ENCODE data around the gene SPHK1.

Gene SPHK1

DNA sequence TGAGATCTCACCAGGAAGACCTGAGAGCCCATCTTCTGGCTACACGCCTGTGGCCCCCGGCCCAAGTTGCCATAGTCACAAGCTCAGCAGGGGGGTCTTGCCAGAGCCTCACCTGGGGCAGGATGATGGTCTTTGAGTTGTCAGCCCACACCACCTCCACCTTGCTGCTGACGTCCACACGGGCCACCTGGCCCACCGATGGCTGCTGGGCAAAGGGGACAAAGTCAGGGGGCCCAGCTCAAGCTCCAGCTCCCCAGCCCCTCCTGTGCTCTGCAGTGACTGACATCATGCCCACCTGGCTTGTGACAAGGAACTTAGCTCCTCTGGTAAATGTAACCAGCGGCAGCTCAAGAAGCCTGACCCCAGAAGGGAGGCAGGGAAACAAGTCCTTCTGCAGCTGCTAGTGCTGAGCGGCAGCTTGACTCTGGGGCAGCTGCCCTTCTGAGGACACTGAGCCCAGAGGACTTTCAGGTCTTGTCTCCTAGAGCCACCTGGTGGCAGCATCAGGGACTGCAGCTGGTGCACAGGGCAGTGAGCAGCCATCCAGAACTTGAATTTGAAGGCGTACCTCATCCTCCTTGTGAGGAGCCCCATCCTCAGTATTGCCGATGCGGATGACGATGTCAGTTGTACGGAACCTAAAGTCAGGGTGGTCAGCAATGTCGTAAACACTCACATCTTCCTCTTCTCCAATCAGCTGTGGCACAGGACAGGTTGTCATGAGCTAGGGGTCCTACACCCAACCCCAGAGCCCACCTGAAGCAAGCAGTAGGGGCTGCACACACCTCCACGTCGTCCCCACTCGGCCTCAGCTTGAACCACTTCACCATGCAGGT lies 13.5 kb downstream of the SPHK1 start:
- Histone ChIP-seq H3K9me3 (ENCODE audit: control insufficient read depth, insufficient read depth, low read length) (no peaks in the 10 kb centered on the region), H3K27me3 (ENCODE audit: control insufficient read depth, insufficient read depth, low read length) (no peaks in the 10 kb centered on the region), H3K4me3 (ENCODE audit: low read length) (no peak overlapping the region), H3K27ac (ENCODE audit: low read length) (no peak overlapping the region), H3K36me3 (ENCODE audit: control insufficient read depth, insufficient read depth, low read length) (peaks cover 74% of the 10 kb centered on the region), H3K4me1 (ENCODE audit: control insufficient read depth, insufficient read depth, low read length) (no peaks in the 10 kb centered on the region)
- WGBS (ENCODE audit: insufficient coverage, insufficient read length): no CpG with 5 or more reads among the region's 16 CpGs
- peak; percentile 89 for DNase-seq (ENCODE audit: low read depth, low spot score)

DNA sequence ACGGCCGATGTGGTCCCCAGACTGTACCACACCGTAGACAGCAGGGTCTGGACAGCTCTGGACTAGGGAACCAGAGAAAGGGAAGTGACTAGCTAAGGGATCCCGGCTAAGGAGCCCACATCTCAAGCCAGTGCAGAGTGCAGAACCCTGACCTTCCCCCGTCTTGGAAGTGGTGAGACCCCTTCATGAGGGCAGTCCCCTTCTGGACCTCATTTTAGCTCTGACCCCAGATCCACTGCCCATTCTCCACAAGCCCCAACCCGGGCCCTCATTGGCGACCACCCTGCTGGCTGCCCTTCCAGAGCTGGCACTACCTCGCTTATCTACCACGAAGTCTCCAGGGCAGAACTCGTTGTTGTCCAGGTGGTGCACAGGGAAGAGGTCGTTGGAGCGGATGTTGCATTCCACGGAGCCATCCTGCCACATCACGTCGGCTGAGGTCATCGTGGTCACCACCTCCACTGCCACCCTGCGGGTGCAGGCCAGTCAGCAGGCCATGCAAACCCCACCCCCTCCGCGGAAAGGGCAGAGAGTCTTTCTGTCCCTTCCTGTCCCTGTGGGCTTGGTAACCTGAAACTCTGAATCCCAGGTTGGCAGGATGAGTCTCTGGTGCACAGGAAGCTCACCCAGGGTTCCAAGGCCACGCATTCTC lies 14.2 kb downstream of the SPHK1 start:
- Histone ChIP-seq H3K9me3 (ENCODE audit: control insufficient read depth, insufficient read depth, low read length) (no peaks in the 10 kb centered on the region), H3K4me3 (ENCODE audit: low read length) (no peak overlapping the region), H3K27ac (ENCODE audit: low read length) (no peak overlapping the region), H3K27me3 (ENCODE audit: control insufficient read depth, insufficient read depth, low read length) (no peaks in the 10 kb centered on the region), H3K4me1 (ENCODE audit: control insufficient read depth, insufficient read depth, low read length) (no peaks in the 10 kb centered on the region), H3K36me3 (ENCODE audit: control insufficient read depth, insufficient read depth, low read length) (peaks cover 71% of the 10 kb centered on the region)
- DNase-seq (ENCODE audit: low read depth, low spot score): no peak
- no CpG with 5 or more reads among the region's 20 CpGs for WGBS (ENCODE audit: insufficient coverage, insufficient read length)

DNA sequence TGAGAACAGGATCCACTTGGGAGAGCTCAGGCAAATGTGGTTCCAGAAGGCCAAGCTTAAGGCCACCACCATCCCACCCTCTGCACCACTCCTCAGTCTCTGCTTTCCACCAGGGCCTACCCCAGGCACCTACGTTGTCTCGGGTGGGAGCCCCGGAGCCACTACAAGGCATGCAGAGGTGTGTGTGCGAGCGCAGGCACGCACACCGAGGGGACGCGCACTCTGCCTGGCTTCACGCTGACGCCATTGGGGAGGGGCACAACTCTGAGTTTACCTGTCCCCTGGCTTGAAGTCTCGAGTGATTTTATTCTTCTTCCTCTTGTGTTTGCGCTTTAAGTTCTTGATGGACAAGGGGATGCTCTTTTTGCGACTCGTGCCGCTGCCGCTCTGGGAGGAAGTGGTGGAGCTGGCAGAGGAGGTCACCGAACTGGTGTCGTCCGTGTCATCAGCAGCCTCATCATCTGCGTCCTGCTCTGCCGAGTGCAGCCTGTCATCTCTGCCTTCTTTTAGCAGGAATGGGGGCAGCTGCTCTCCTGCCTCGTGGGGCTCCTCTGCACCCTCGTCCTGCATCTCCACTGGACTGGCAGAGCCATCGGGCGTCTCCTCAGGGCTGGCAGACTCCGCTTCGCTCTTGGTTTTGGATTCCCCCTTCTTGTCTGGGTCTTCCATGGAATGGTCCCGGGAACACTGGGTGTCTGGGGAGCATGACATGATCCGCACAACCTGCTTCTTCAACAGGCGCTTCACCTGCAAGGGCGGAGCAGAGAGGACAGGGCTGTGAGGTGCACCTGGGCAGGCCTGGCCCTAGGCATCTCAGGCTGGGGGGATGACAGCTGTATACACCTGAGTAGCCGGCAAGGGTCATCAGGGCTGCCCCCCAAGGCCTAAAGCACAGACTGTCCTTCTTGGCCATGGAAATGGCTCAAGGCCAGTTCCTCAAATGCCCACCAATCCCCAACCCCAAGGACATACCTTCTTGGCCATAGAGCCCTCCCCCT lies 15.1 kb downstream of the SPHK1 start:
- Histone ChIP-seq H3K27ac (ENCODE audit: low read length) (no peak overlapping the region), H3K36me3 (ENCODE audit: control insufficient read depth, insufficient read depth, low read length) (peaks cover 65% of the 10 kb centered on the region), H3K4me1 (ENCODE audit: control insufficient read depth, insufficient read depth, low read length) (no peaks in the 10 kb centered on the region), H3K4me3 (ENCODE audit: low read length) (no peak overlapping the region), H3K9me3 (ENCODE audit: control insufficient read depth, insufficient read depth, low read length) (no peaks in the 10 kb centered on the region), H3K27me3 (ENCODE audit: control insufficient read depth, insufficient read depth, low read length) (no peaks in the 10 kb centered on the region)
- no peak for DNase-seq (ENCODE audit: low read depth, low spot score)
- WGBS (ENCODE audit: insufficient coverage, insufficient read length): no CpG with 5 or more reads among the region's 33 CpGs

DNA sequence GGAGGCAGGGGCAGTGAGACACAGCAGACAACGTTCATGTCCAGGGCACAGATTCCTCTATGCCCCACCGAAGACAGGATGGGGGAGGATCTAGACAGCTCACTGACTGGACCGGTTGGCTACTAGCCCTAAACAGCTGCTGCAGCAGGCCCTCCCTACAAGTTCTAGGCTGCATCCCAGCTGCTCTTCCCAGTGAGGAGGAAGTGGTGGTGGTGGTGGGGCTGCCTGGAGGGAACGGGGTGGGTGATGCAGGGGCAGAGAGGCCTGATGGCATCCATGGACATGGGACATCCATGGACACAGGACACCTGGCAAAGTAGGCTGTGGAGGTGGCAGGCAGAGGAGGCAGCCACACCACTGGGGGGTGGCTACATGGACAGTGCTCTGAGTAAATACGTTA lies 18.3 kb downstream of the SPHK1 start:
- WGBS (ENCODE audit: insufficient coverage, insufficient read length): no CpG with 5 or more reads among the region's 5 CpGs

DNA sequence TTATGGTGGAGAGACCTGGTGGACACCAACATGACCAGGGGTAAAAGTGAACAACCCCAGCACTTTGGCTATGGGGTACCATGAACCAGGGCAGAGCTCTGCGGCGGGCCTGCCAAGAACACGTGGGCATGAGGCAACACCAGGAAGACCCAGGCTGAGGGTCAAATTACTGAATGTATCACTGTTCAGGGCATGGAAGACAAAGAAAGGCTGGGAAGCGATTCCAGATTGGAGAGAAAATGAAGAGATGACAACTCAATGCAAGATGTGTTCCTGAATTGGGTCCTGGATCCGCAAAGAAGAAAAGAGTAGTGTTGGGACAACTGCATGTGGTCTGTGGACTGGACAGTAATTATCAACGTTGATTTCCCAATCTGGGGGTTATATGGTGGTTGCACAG lies 19.8 kb downstream of the SPHK1 start:
- Histone ChIP-seq H3K4me3 (ENCODE audit: low read length) (no peak overlapping the region), H3K27ac (ENCODE audit: low read length) (no peak overlapping the region), H3K36me3 (ENCODE audit: control insufficient read depth, insufficient read depth, low read length) (peaks cover 28% of the 10 kb centered on the region), H3K4me1 (ENCODE audit: control insufficient read depth, insufficient read depth, low read length) (no peaks in the 10 kb centered on the region), H3K9me3 (ENCODE audit: control insufficient read depth, insufficient read depth, low read length) (no peaks in the 10 kb centered on the region), H3K27me3 (ENCODE audit: control insufficient read depth, insufficient read depth, low read length) (no peaks in the 10 kb centered on the region)
- no peak for DNase-seq (ENCODE audit: low read depth, low spot score)
- no CpG with 5 or more reads among the region's 6 CpGs for WGBS (ENCODE audit: insufficient coverage, insufficient read length)

More for the DNA sequence above, 18.3 kb downstream of the SPHK1 start:
- Histone ChIP-seq H3K36me3 (ENCODE audit: control insufficient read depth, insufficient read depth, low read length) (peaks cover 42% of the 10 kb centered on the region), H3K4me1 (ENCODE audit: control insufficient read depth, insufficient read depth, low read length) (no peaks in the 10 kb centered on the region), H3K27ac (ENCODE audit: low read length) (no peak overlapping the region), H3K27me3 (ENCODE audit: control insufficient read depth, insufficient read depth, low read length) (no peaks in the 10 kb centered on the region), H3K4me3 (ENCODE audit: low read length) (no peak overlapping the region), H3K9me3 (ENCODE audit: control insufficient read depth, insufficient read depth, low read length) (no peaks in the 10 kb centered on the region)
- no peak for DNase-seq (ENCODE audit: low read depth, low spot score)

DNA sequence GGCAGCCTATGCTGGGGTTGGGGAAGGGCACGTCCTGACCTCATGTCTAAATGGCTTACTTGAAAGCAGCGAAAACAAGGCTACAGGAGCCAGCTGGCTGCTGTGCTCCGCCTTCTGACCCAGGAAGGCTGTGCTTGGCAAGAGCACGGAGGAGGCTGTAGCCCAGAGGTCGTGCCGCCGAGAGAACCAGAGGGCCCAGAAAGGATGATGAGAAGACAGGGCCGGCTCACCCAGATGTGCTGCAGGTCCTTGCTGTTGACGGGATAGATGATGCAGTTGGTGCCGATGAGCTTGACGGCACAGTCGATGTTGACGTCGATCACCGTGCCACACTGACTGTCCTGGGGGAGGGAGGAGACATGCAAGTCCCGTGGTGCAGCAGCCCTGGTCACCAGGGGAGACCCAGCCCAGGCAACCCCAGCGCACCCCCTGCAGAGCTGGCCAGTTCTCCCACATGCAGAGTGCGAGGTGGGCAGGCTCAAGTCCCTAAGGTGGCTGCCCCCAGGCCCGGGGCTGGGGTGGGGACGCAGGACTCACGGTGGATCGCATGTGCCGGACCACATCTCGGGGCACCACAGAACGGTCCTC lies 20.7 kb downstream of the SPHK1 start:
- no peaks in the 10 kb centered on the region for H3K9me3 ChIP-seq (ENCODE audit: control insufficient read depth, insufficient read depth, low read length)
- no CpG with 5 or more reads among the region's 25 CpGs for WGBS (ENCODE audit: insufficient coverage, insufficient read length)
- H3K4me3 ChIP-seq (ENCODE audit: low read length): no peak overlapping the region
- H3K36me3 ChIP-seq (ENCODE audit: control insufficient read depth, insufficient read depth, low read length): peaks cover 20% of the 10 kb centered on the region
- no peak for DNase-seq (ENCODE audit: low read depth, low spot score)
- no peak overlapping the region for H3K27ac ChIP-seq (ENCODE audit: low read length)
- H3K4me1 ChIP-seq (ENCODE audit: control insufficient read depth, insufficient read depth, low read length): no peaks in the 10 kb centered on the region
- H3K27me3 ChIP-seq (ENCODE audit: control insufficient read depth, insufficient read depth, low read length): no peaks in the 10 kb centered on the region

DNA sequence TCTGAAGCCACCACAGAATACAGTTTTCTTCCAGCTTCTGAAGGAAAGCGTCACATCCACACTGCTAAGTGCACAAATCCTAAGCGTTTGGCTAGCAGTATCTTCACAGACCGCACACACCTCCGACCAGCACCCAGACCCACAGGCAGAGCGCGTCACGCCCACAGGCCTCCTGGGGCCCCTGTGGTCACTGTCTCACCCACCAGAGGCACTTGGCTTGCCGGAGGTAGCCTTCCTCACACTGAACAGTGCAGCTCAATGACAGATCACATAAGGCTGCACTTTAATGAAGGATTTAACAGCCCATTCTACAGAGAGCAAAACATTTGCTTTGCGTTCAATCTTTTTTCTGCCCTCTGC lies 21.2 kb downstream of the SPHK1 start:
- DNase-seq (ENCODE audit: low read depth, low spot score): no peak
- Histone ChIP-seq H3K27me3 (ENCODE audit: control insufficient read depth, insufficient read depth, low read length) (no peaks in the 10 kb centered on the region), H3K4me3 (ENCODE audit: low read length) (no peak overlapping the region), H3K4me1 (ENCODE audit: control insufficient read depth, insufficient read depth, low read length) (no peaks in the 10 kb centered on the region), H3K9me3 (ENCODE audit: control insufficient read depth, insufficient read depth, low read length) (no peaks in the 10 kb centered on the region), H3K27ac (ENCODE audit: low read length) (no peak overlapping the region), H3K36me3 (ENCODE audit: control insufficient read depth, insufficient read depth, low read length) (peaks cover 15% of the 10 kb centered on the region)
- no CpG with 5 or more reads among the region's 9 CpGs for WGBS (ENCODE audit: insufficient coverage, insufficient read length)

DNA sequence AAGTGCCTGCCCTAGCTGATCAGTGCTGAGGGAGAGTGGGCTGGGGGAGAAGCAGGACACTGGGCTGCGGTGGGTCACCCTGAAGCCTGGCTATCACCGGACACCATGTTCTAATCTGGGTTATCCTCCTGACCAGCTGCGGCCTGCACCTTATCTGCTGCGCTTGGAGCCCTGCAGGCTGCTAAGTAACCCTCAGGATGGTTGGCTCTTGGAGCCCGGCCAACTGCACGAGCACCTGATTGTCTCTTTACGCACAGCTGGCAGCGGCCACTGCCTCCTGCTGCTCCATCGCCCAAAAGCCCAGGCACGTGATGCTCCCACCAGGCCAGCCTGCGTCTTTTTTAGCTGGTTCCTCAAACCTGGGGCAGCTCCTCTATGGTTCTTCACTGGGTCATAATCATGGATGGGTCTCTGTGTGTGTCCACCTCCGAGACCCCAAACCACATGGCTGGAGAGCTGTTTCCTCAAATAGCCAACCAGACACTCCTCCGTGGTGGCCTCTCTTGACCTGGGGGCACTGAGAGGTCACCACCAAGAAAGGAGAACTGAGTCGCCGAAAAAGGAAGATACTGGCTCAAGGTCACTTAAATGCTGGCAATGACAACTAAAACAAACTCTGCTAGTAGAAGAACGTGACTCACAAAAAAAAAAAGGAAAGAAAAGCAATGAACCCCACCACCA lies 21.7 kb downstream of the SPHK1 start:
- WGBS (ENCODE audit: insufficient coverage, insufficient read length): no CpG with 5 or more reads among the region's 16 CpGs

DNA sequence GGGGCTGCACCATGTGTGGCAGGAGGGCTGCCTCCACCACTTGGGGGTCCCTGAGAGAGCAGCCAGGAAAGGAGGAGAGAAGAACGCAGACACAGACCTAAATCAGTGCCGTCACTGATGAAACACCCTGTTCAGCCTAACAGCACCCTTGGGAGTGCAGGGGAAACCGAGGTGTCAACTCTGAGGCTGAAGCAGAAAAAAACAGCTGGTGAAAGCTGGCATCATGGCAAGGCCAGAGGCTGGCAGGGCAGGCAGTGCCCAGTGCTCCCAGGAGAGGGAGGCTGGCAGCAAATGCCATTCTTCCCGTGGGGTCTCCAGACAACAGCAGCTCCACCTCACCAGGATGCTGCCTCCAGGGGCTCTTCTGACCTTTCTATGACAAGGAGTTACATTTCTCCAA lies 23.1 kb downstream of the SPHK1 start:
- Histone ChIP-seq H3K36me3 (ENCODE audit: control insufficient read depth, insufficient read depth, low read length) (peaks cover 3% of the 10 kb centered on the region), H3K4me3 (ENCODE audit: low read length) (no peak overlapping the region), H3K4me1 (ENCODE audit: control insufficient read depth, insufficient read depth, low read length) (no peaks in the 10 kb centered on the region), H3K27me3 (ENCODE audit: control insufficient read depth, insufficient read depth, low read length) (no peaks in the 10 kb centered on the region), H3K9me3 (ENCODE audit: control insufficient read depth, insufficient read depth, low read length) (no peaks in the 10 kb centered on the region), H3K27ac (ENCODE audit: low read length) (no peak overlapping the region)
- WGBS (ENCODE audit: insufficient coverage, insufficient read length): no CpG with 5 or more reads among the region's 4 CpGs
- no peak for DNase-seq (ENCODE audit: low read depth, low spot score)

More for the DNA sequence above, 21.7 kb downstream of the SPHK1 start:
- no peaks in the 10 kb centered on the region for H3K9me3 ChIP-seq (ENCODE audit: control insufficient read depth, insufficient read depth, low read length)
- no peaks in the 10 kb centered on the region for H3K27me3 ChIP-seq (ENCODE audit: control insufficient read depth, insufficient read depth, low read length)
- no peak overlapping the region for H3K27ac ChIP-seq (ENCODE audit: low read length)
- no peak overlapping the region for H3K4me3 ChIP-seq (ENCODE audit: low read length)
- no peaks in the 10 kb centered on the region for H3K4me1 ChIP-seq (ENCODE audit: control insufficient read depth, insufficient read depth, low read length)
- DNase-seq (ENCODE audit: low read depth, low spot score): no peak
- H3K36me3 ChIP-seq (ENCODE audit: control insufficient read depth, insufficient read depth, low read length): peaks cover 10% of the 10 kb centered on the region

All from iPS DF 6.9 (cell line).